Kidney capillary endothelial cell (primary cell): ENCODE results near the gene NDRG4.
"Not testable (repeated sequence)": the region's sequence is repeated elsewhere in the genome, so short reads cannot be mapped to it uniquely, and the experiment has no call there.

Experiments used
- DNase-seq: peaks from one replicate; pipeline ENCODE4 v3.0.0-alpha.2; 2018; ENCODE audit warnings: low spot score

The NDRG4 gene

DNA sequence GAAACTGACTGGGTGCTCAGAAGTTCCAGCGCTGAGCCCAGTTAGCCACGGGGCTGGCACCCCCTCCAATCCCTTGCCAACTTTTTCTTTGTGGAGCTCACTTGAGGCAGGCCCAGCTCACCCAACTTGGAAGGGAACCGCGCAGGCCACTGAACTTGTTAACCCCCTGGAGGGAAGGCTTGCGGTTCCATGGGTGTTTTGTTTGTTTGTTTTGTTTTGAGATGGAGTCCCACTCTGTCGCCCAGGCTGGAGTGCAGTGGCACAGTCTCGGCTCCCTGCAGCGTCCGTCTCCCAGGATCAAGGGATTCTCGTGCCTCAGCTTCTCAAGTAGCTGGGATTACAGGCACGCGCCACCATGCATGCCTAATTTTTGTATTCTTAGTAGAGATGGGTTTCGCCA is 34.1 kb upstream of the NDRG4 start:
- DNase-seq = no peak

DNA sequence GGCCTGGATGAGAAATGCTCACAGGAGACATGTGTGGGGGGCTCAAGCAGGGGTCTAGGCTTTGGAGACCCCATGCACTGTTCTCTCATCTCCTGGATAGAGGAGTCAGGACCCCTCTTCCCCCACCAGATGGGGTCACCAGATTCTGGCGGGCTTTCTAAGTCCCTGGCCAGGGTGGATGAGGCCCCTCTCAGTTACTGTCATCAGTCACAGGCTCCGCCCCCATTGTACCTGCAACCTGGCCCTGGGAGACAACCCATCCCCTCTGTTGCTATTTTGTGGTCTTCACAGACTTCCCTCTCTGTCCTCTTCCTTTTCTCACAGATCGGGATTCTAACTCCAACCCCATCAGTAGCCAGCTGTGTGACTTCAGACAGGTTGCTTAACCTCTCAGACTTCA is 33.5 kb upstream of the NDRG4 start:
- no peak for DNase-seq

DNA sequence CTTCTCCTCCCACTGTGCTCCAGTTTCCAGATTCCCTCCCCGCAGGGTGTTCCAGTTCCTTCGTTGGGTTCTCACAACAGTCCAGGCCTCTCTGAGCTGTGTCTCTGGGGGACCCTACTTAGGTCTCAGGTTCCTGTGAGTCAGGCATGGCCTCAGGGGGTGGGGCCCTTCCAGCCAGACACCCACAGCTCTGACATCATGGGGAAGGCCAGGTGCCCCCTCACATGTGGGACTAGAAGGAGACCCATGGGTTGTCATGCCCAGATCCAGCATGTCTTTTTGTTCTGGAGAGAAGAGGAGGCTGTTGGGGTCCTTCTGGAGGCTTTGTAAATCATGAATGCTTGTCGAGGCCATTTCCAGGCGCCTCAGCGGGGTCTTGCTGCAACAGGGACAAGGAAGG is 32.0 kb upstream of the NDRG4 start:
- no peak for DNase-seq

DNA sequence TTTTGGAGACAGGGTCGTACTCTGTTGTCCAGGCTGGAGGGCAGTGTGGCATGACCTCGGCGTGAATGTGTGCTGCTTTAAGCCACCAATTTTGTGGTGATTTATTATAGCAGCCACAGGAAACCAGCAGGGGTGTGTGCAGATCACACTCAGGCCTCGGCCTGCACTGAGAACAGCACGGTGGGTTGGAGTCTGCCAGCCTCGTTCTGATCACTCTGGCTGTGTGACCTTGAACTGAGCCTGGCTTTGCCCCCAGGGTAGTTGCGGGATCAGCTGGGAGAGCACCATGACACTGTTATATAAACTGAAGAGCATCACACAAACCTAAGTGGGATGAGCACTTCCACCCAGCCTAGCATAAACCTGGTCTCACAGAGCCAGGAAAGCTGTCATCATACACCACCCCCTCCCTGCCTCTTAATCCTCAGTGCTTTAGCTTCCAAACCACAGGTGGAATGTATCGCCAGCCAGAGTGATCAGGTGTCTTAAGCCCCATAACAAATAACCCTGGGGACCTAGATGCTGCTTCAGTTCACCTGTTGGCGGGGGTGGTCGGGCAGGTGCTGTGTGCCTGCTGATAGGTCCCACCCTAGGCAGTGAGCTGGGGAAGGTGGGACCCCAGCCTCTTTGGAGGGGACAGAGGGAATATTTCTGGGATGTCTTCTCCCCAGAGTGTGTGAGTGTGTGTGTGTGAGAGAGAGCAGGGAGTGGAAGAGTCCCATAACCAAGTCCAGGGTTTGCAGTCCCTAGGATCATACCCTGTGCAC is 28.6 kb upstream of the NDRG4 start:
- no peak for DNase-seq

DNA sequence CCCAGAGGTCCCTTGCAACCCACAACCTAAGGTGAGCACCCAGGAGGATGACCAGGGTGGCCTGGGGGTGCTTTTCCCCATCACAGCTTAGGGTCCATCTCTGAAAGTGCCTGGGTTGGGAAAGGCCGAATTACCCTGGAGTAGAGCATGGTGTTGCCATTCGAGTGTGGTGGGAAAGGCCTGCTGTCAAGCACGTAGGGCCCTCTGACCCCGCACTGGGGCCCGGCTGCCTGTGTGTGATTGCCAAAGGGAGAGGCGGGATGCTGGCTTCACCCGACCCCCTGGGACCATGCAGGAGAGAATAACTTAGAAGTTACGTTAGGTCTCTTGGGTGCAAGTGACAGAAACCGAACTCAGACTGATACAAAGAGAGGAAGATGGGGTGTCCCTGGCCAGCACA is 27.7 kb upstream of the NDRG4 start:
- no peak for DNase-seq

DNA sequence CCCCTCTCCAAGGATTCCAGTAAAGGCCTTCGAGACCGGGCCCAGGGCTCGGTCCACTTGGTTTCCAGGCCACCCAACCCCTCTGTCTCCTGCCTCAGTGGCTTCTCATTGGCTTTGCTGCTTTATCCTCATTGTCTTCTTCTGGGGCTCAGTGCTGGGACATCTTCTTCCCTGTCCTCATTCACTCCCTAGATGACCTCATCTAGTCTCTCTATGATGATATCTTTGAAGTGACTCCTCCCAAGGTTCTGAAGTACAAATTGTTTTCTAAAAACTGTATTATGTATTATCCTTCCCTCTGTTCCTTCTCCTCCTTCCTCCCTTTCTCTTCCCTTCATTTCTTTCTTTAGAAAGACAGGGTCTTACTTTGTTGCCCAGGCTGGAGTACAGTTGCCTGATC is 27.1 kb upstream of the NDRG4 start:
- no peak for DNase-seq

DNA sequence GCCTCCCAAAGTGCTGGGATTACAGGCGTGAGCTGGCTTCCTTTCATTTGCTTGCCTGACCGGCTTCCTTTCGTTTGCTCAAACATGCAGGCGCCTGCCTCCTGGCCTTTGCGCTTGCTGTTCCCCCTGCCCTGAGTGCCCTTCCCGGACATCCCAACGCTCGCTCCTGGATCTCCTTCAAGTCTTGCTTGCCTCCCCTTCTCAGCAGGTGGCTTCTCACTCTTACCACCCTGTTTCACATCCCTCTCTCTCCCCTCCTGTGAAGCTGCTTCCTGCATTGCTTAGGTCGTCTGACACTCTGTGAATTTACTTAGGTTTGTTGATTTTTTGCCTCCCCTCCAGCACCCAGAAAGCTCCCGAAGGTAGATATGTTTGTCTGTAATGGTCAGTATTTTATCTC is 25.6 kb upstream of the NDRG4 start:
- no peak for DNase-seq

DNA sequence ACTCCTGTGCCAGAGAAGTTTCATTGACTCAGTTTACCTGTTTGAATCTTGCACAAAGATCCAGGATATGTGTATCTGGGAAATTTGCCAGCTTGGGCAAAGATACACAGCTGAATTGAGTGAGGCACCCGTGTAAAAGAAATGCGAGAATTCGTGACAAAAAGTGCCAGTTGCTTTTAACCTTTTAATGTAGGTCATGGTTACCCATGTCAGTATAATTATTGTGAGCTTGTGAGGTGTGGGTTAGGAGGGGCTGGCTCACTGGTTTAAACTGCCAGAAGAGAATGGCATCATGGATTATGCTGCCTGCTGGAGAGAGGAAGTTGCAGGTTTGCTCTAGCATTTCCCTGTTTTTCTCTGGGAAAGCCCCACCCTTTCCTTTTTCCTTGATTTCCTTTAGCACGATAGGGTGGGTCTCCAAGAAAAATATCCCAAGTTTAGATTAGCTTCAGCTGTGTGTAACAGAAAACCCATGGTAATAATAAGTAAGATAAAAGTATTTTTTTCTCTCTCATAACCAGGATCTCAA is 24.8 kb upstream of the NDRG4 start:
- DNase-seq = no peak

DNA sequence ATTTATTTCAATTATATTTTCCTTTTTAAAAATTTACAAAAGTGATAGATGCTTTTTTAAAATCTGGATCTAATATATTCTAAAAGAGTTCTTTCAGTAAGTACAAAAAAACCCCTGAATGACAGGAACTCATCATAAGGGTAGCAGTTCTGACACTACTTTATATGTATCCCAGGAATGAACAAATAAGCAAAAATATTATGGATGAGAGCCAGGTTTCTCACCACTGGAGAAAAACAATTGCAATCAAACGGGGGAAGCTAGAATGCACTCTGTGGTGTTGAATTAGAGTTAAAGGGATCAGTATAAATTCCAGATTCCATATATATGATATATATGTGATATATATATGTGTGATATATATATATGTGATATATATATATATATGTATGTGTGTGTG is 23.2 kb upstream of the NDRG4 start:
- no peak for DNase-seq

DNA sequence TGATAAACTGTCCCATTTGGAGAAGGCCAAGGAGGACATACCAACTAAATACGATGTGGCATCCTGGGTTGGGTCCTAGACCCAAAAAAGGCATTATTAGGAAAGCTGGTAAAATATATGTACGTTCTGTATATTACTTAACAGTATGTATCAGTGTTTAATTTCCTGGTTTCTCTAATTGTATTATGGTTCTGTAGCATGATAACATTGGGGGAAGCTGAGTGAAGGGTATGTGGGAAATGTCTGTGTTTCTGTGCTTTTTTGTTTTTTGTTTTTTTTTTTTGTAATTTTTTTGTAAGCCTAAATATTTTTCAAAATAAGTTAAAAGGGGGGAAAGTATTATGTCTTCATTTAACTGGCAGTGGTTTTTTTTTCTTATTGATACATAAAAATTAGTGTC is 21.5 kb upstream of the NDRG4 start:
- no peak for DNase-seq

DNA sequence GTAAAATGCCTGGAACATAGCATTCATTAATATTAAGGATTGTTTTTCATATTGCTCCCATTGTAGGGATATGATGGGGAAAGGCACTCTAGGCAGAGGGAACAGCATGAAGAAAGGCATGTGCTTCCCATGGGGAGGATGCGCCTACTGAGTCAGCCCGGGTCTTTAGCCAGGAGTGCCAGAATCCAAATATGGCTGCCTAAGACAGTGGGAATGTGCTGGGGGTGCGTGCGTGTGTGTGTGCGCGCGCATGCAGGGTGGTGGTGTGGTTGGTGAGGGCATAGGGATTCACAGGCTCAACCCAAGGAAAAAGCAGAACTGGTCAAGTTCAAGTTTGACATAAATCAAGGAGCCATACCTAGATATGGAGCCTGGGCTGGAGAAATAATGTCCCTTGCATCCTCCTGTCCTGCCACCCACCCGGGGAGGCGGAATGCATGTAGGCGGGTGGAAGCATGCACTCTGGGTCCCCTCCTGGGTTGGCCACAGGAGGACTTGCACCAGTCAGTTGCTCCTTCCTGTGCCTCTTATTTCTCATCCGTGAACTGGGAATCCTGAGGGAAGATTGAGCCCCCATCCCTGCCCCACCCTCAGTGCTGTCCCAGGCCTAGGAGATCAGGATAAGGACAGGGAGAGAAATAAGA is 18.6 kb upstream of the NDRG4 start:
- no peak for DNase-seq

DNA sequence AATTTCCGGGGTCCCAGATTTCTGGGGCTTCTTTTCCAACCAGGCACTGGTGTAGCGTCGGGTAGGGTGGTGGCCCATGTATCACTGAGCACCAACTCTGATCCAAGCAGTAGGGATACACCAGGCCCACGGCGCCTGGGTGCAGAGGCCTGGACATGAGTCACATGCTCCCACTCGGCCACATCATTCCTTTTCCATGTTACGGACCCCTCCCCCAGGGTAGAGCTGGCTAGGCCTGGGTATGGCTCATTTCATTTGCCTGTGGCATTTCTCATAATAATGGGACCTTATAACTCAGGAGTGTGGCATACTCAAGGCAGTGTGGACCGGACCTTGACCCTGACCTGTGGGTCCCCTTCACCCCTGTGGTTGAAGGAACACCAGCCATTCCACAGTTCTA is 18.0 kb upstream of the NDRG4 start:
- no peak for DNase-seq

DNA sequence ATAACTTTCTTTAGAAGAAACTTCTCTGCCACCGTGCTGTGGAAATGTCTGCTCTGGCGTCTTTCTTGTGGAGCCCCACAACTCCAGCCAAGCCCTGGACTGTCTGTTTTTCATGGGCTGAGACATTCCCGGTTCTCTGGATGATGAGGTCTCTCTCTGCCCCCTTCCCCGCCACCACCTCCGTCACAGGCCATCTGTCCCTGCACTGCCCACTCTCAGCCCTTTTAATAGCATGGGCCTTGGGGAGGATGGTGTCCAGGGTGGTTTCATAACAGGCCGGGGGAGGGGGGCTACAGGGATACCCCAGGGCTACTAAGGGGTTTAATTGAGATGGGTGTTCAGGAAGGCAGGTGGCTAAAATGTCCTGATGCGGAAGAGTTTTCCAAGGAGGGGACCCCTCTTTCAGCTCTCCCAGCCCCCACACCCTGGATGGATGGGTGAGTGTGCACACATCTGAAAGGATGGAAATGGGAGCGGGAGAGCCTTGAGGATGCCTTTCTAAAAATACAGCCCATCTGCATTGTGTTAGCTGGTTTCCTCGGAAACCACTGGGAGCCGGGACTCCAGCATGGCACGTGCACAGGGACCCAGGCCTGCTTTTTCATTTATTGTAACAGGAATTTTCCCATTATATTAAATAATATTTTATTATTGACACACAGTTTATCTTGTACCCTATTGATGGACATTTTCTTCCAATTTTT is 14.6 kb upstream of the NDRG4 start:
- no peak for DNase-seq

DNA sequence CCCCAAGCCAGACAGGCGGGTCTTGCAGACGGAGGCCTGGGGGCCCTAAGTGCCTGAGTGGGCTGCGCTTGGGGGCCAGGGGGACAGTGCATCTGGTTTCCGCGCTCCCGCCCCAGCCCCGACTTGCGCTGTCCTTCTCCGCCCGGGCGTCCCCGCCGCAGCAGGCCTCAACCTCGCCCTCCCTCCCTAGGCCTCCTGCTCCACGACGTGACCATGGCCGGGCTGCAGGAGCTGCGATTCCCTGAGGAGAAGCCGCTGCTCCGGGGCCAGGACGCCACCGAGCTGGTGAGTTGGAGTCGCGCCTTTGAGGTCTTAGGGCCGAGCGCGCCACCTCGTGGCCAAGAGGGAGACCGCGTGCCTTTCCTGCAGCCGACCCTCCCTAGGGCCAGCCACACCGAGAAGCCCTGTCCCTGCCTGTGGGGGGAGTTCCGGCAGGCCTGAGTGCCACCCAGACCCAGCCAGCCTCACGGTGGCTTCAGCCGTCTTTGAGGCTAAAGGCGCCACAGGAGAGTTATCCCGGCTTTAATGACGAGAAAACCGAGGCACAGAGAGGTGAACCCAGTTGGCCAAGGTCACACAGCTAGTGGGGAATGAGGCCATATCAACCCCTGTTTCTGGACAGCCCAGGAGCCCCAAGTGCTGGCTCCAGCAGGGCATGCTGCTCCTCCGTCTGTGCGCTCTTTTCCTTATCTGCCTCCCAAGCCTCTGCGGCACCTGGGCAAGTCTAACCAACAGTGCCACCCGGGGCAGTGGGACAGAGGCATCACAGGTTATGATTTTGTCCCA is 12.2 kb upstream of the NDRG4 start:
- peak; percentile 69 for DNase-seq

DNA sequence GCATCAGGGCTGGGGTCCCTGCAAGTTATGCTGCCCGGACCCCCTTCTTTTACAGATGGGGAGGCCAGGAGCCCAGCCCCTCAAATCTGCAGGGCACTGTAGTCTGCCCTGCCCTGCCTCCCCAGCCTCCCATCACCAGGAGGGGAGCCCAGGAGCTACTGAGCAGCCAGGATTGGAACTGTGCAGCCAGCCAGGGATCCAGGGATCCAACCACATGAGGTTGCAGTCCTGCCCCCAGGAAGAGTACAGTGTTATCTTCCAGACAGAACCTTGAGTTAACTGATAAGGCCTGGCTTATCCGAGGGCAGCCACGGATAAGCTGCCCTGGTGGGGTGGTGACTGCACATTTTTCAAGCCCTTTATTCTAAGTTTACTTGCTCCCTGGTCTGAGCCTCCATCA is 11.4 kb upstream of the NDRG4 start:
- no peak for DNase-seq

DNA sequence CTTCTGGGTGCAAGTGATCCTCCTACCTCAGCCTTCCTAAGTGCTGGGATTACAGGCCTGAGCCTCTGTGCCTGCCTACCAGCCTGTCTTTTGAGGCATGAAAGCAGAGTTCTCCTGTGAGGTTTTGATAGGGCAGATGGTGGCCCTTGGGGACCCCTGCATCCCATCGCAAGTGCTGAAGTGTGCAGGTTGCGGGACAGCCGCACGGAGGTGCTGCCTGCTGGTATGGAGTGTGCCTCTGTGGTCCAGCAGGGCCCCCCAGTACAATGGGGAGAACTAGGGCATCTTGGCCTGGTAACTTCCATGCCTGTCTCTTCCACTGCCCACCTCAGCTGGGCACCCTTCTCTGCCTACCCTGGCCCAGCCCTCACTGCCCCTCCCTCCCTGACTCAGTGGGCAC is 9.9 kb upstream of the NDRG4 start:
- no peak for DNase-seq

DNA sequence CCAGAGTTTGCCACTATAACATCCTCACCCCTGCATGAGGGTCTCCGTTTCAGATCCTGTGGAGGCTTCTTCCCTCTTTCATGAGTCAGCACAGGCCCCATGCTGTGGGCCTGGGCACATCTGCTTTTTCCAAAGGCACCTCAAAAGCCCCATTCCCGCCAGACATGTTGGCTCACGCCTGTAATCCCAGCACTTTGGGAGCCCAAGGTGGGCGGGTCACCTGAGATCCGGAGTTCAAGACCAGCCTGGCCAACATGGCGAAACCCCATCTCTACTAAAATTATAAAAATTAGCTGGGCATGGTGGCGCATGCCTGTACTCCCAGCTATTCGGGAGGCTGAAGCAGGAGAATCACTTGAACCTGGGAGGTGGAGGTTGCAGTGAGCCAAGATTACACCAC is 9.4 kb upstream of the NDRG4 start:
- DNase-seq = not testable (repeated sequence)

DNA sequence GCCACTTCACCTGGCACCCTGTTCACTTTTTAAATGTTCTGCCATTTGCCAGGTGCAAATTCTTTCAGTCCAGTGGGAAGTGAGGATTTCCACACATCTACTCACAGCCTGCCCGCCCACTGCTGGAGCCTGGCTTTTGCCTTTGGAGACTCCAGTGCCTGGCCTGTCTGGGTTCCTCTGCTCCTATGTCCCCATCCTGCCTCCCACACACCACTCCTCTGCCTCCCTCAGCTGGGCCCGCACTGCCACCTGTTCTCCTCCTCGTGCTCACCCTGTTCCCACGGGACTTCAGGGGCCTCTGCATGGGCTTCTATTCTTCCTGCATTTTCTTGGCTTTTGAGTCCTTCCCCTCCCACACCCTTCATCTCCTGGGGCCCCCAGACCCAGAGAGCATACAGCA is 7.9 kb upstream of the NDRG4 start:
- DNase-seq = no peak

DNA sequence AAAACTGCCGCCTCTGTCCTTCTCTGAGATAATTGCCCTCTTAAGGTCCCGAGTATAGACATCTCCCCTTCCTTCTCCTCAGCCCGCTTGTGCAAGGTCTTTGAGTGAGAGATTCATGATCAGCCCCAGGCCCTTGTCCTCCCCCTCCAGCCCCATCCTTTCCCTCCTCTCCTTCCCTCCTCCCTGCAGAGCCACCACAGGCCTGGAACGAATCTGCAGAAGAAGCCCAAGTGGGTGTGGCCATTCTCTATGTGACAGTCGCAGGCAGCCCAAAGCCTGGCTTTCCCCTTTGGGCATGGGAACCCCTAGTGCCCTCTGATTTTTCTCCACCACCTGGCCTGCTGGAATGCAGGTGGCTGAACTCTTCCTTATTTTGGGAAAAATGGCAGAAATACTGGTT is 7.2 kb upstream of the NDRG4 start:
- DNase-seq = no peak

DNA sequence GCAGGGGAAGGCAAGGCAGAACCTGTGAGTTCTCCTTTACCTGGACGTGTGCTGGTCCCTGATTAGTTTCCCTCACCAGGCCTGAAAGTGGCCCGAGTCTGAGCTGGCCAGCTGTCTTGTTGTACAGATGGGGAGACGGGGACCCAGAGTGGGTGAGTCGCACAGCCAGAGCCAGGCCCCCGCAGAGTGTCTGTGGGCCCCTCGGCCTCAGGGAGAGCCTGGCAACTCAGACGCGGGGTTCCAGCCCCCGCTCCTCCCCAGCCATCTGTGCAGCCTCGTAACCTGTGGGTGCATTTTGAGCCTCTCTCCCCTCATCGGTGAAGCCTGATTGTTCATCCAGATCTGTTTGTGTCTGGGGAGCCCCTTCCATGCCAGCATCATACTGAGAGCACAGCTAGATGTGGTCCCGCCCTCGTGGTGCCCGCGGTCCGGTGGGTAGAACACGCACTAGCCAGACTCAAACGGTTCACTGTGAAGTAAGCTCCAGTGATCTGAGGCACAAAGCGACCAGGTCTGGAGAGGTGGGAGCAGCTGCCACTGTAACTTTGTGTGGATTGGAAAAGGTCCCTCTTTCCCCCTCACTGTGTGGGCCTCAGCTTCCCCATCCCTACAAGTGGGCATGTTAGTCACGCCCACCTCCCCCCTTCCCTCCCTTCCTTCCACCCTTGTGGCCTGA is 6.0 kb upstream of the NDRG4 start:
- DNase-seq = no peak

DNA sequence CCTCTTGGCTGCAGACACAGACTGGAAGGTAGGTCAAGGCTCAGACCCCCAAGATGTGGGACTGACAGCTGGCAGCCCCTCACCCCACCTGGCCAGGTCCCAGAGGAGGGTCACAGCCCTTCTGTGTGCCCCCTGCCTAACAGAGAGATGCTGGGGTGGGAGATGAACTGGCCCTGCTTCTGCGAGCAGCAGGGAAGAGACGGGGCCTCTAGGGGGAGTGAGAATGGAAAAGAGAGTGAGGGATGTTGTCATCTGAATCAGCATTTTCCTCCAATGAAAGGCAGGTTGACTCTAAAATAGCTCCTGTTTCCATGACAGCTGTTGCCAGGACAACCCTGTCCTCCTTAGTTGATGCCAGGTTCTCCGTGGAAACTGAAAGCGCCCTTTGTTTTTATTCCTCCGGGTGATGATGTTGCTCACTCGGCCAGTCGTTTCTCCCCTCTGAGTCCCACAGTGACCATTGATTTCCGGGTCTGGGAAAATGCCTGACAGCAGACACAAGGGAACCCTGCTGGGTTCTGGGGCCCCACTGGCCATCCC is 4.9 kb upstream of the NDRG4 start:
- peak; percentile 87 for DNase-seq
